ENCODE data around the gene UPK3BL1. TPM values are rescaled to one million over a fixed set of nuclear protein-coding genes. Genes with fewer than 3 reads are reported as not detected.
"Not testable (repeated sequence)": the region's sequence is repeated elsewhere in the genome, so short reads cannot be mapped to it uniquely, and the experiment has no call there.

The UPK3BL1 gene
- total and polyA plus RNA-seq, 8 donors: 5.5 to 80.7 (median 21.8) TPM

DNA sequence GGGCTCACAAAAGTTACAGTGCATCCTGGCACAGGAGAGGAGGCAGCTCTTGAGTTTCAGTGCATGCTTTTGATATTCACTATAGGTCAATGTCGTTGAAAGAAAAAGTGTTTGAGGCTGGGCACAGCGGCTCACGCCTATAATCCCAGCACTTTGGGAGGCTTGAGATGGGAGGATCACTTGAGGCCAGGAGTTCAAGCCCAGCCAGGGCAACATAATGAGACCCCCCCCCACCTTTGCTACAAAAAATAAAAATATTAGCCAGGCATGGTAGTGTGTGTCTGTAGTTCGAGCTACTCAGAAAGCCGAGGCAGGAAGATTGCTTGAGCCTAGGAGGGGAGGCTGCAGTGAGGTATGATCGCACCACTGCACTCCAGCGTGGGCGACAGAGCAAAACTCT lies 24.5 kb downstream of the UPK3BL1 start:
- H3K27ac ChIP-seq; H3K4me1 ChIP-seq; H3K4me3 ChIP-seq; H3K9me3 ChIP-seq; intact Hi-C loops (cut with DNase I; ENCODE audit: low total_unique reads); H3K36me3 ChIP-seq; H3K27me3 ChIP-seq: not testable (repeated sequence)
- DNase-seq: peak in 1 of 2 donors; percentile 2
- 78 to 91% (median 87%) methylated on average over 2 to 4 of the region's 8 CpGs; no CpG with 5 or more reads in 1 of the 5 donors for WGBS, 5 donors

DNA sequence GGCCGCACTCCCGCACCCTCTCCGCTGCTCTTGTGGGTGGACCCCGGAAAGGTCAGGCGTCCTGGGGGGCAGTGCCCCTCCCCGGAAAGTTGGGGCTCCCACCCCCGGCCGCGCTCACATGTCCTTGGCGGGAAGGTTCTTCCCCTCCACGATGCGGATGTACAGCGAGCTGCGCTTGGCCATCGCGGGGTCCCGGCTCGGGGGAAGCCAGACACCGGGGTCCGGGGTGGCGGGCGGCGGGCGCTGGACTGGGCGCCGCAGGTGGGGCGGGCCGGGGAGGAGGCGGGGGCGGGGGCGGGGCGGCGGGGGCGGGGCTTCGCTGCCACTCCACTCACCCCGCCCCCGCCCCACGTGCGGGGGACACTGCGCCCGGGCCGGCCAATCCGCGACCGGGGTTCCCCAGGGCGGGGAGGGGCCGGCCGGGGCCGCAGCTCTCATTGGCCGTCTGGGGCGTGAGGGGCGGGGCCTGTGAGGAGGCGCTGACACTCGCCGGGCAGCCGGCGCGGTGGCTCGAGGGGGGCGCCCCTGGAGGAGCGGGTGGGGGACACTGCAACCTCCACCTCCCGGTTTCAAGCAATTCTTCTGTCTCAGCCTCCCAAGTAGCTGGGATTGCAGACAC lies 26.0 kb downstream of the UPK3BL1 start, which contains the start of gene RASA4:
RASA4 (minus strand) TSS at position 250 of the 619 bp plus-strand sequence; CDS start at position 183, 67 bp downstream.
- Histone ChIP-seq H3K27ac (peak within 1 kb of the TSS in 2 of 5 donors; percentile 38 to 72), H3K4me3 (peak within 1 kb of the TSS; percentile 44 to 50 (median 47))
- intact Hi-C loops (cut with DNase I; ENCODE audit: low total_unique reads); H3K9me3 ChIP-seq; H3K36me3 ChIP-seq; H3K4me1 ChIP-seq; H3K27me3 ChIP-seq: not testable (repeated sequence)
- WGBS, 5 donors: 1% methylated on average over 15 to 18 of the region's 62 CpGs; no CpG with 5 or more reads in 2 of the 5 donors
- DNase-seq: peak; percentile 26 to 65

DNA sequence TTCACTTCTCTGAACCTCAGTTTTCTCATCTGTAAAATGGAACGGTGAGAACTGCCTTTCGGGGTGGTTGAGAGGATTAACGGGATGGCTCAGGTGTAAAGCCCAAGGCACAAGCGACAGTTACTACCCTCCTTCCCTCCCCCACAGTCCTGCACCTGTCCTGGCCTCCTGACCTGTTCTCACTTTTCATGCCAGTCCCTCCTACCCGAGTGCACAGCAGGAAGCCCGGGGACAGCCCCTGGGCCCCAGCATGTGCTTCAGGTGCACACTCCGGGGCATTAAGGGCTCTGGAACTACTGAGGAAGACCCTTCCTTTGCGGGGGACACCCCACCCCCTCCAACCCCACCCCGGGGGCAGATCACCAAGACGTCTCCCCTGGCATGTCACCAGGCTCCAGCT lies 26.7 kb downstream of the UPK3BL1 start:
- intact Hi-C loops (cut with DNase I; ENCODE audit: low total_unique reads); H3K36me3 ChIP-seq; H3K4me3 ChIP-seq; H3K27ac ChIP-seq; DNase-seq; H3K4me1 ChIP-seq; H3K9me3 ChIP-seq; H3K27me3 ChIP-seq: not testable (repeated sequence)
- WGBS, 5 donors: no CpG with 5 or more reads among the region's 10 CpGs

DNA sequence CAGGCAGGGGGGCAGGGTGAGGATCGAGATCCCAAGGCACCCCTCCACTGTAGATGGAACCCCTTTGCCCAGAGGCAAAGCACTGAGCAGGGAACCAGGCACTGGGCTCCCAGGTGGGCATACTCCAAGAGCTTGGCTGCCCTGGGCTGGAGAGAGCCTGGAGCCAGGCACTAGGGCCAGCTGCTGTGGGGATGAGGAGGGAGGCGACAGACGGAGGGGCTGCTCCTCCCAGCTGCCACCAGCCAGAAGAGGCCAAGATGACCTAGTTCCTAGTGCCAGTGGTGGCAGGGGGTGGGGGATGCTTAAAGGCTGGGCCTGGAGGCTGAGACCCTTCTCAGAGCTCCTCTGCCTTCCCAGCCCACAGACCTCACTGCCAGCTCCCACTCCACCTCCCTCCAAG lies 27.7 kb downstream of the UPK3BL1 start:
- H3K36me3 ChIP-seq; H3K27me3 ChIP-seq; H3K4me1 ChIP-seq; DNase-seq; H3K27ac ChIP-seq; intact Hi-C loops (cut with DNase I; ENCODE audit: low total_unique reads); H3K4me3 ChIP-seq; H3K9me3 ChIP-seq: not testable (repeated sequence)
- WGBS, 5 donors: no CpG with 5 or more reads among the region's 3 CpGs

DNA sequence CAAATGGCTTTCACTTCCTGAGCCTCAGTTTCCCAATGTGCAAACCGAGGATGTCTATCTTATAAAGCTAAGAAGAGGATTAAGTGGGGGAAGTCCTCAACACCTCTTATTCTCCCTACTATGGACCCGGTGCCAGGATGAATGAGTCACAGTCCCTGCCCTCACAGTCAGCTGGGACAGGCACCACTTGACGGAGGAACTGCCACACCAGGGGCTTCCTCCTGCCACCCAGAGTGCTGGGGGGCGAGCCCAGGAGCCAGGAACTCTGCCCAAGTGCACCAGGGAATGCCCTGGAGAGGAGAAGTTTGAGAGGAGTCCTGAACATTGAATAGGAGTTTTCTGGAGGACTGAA lies 28.3 kb downstream of the UPK3BL1 start:
- H3K27me3 ChIP-seq; H3K36me3 ChIP-seq; H3K27ac ChIP-seq; H3K9me3 ChIP-seq; intact Hi-C loops (cut with DNase I; ENCODE audit: low total_unique reads); H3K4me1 ChIP-seq; DNase-seq; H3K4me3 ChIP-seq: not testable (repeated sequence)
- WGBS, 5 donors: no CpG with 5 or more reads among the region's 4 CpGs

DNA sequence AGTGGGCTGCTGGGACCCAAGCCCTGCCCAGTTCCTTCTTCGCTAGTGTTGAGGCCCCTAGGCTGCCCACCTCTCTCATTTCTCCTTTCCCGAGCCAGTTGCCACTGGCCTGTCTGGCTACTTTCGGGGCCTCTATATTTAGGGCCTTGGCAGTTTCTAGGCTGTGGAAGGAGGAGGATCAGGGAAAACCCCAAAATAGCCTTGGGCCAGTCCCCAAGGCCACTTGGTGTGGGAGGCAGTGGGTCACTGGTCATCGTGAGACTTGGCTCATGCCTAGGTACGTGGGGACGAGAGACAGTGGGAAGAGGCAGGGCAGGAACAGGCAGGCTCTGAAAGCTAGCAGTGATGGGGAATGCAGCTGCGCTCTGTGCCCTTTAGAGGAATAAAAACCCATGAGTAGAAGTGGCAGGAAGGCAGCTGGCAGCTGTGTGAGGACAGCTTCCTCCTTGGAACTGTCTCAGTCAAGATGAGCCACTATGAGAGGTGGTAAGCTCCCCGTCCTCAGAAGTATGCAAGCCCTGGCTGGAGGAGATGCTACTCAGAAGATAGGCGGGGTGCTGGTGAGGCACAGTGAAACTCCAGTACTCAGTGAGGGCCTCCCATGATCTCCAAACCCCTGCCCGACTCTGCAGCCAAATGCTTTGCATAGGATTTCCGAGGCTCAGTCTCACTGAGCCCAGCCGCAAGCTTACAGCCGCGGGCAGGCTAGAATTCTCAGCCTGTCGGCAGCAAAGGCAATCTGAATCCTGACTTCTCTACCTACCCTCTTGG lies 28.8 kb downstream of the UPK3BL1 start:
- peak overlapping the region in 1 of 5 donors; percentile 18 for H3K27ac ChIP-seq
- DNase-seq; H3K4me3 ChIP-seq; H3K27me3 ChIP-seq; H3K9me3 ChIP-seq; H3K4me1 ChIP-seq; H3K36me3 ChIP-seq; intact Hi-C loops (cut with DNase I; ENCODE audit: low total_unique reads): not testable (repeated sequence)
- 68 to 85% (median 79%) methylated on average over 4 to 5 of the region's 15 CpGs; no CpG with 5 or more reads in 1 of the 5 donors for WGBS, 5 donors

DNA sequence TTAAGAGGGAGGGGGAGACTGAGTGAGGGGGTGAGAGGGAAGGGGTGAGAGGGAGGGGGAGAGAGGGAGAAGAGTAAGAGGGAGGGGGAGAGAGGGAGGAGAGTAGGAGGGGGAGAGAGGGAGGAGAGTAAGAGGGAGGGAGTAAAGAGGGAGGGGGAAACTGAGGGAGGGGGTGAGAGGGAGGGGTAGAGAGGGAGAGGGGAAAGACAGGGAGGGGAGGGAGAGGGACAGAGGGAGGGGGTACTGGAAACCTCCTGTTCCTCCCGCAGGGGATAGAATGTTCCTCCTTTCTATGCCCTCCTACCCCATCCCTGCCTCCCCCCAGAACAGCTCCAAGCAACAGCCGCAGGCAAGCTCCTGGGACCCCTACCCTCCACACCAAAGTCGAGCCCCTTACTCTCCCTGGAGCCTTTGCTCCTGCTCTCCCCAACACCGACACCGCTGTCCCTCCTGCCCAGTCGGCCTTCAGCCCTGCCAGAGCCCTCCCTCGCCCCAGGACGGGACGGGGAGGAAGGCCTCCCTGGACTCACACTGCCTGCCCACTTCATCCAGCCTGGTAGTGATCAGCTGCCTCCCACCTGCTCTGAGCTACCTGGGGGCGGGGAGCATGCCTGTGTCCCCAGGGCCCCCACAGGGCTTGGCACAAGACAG lies 30.8 kb downstream of the UPK3BL1 start:
- H3K4me3 ChIP-seq; H3K36me3 ChIP-seq; DNase-seq; H3K9me3 ChIP-seq; H3K27me3 ChIP-seq; intact Hi-C loops (cut with DNase I; ENCODE audit: low total_unique reads); H3K4me1 ChIP-seq: not testable (repeated sequence)
- peak overlapping the region in 3 of 5 donors; percentile 26 to 68 (median 55) for H3K27ac ChIP-seq
- WGBS, 5 donors: 22 to 48% (median 26%) methylated on average over 6 to 8 of the region's 10 CpGs; no CpG with 5 or more reads in 1 of the 5 donors

DNA sequence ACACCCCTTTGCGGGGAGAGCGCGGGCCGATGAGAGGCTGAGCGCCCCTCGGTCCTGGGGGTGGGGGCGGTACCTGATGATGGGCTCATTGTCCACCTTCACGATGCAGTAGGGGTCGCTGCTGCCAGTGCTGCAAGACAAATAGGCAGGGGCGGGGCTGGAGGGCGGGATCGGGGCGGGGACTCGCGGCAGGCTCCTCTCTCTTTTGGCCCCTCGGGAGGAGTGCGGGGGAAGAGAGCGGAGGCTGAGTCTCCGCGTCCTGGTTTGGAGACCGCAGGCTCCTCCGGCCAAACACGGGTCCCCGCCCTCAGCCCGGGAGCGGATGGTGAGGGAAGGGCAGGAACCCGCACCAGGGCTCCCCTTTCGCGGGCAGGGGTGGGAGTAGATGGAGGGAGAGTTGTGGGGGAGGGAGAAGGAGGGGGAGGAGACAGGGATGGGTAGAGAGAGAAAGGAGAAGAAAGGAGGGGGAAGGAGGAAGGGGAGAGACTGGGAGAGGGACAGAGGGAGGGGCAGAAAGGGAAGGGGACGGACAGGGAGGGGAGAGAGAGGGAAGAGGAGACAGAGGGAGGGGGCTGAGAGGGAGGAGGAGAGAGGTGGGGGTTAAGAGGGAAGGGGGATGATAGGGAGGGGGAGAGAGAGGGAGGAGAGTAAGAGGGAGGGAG lies 31.4 kb downstream of the UPK3BL1 start:
- WGBS, 5 donors: no CpG with 5 or more reads among the region's 30 CpGs
- DNase-seq; H3K4me1 ChIP-seq; H3K9me3 ChIP-seq; H3K36me3 ChIP-seq; H3K4me3 ChIP-seq; H3K27me3 ChIP-seq; H3K27ac ChIP-seq; intact Hi-C loops (cut with DNase I; ENCODE audit: low total_unique reads): not testable (repeated sequence)

DNA sequence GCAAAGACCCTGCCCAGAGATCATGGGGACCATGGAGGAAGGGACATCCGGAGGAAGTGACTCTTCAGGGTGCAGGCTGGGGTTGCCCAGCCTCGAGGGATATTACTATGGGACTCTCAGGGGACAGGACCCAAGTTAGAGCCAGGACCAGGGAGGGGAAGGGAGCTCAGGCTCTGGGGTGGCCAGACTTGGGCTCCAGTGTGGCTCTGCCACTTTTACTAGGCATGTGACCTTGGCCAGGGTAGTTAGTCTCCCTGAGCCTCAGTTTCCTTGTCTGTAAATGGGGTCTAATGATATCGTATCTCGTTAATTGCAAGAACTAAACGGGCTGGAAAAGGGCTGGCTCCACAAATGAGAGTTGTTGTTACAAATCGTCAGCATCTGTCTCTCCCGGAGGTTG lies 32.1 kb downstream of the UPK3BL1 start:
- H3K9me3 ChIP-seq; H3K4me1 ChIP-seq; H3K4me3 ChIP-seq; intact Hi-C loops (cut with DNase I; ENCODE audit: low total_unique reads); H3K27ac ChIP-seq; H3K36me3 ChIP-seq; DNase-seq; H3K27me3 ChIP-seq: not testable (repeated sequence)
- 60% methylated on average over 3 of the region's 7 CpGs; no CpG with 5 or more reads in 4 of the 5 donors for WGBS, 5 donors

DNA sequence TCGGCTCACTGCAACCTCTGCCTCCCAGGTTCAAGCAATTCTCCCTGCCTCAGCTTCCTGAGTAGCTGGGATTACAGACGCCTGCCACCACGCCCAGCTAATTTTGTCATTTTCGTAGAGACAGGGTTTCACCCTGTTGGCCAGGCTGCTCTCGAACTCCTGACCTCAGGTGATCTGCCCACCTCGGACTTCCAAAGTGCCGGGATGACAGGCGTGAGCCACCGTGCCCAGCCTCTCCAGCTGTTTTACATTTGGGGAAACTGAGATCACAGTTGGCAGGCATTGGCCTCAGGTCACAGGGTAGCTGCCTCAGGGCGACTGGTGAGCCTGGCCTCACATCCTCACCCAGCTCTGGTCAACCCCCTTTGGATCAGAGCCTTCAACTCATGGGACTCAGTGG lies 32.9 kb downstream of the UPK3BL1 start:
- H3K4me3 ChIP-seq; H3K27me3 ChIP-seq; H3K27ac ChIP-seq; H3K36me3 ChIP-seq; intact Hi-C loops (cut with DNase I; ENCODE audit: low total_unique reads); H3K4me1 ChIP-seq; DNase-seq; H3K9me3 ChIP-seq: not testable (repeated sequence)
- 69 to 76% methylated on average over 5 of the region's 10 CpGs; no CpG with 5 or more reads in 3 of the 5 donors for WGBS, 5 donors

DNA sequence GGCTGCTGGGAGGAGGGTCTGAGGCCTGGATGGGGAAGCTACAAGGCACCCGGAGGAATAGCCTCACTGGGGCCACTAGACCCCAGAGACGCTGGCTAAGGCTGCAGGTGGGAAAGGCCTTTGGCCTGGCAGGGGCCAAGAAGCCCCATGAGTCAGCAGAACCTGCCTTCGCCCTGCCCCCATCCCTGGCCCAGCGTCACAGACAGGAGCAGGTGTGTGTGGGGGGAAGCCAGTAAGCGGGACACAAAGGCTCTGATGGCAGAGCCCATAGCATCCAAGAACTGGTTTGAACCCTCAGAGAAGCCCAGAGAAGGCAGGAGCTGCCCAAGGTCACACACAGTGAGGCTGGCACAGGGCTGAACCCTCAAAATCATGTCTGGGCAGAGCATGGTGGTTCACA lies 35.7 kb downstream of the UPK3BL1 start:
- DNase-seq; H3K4me1 ChIP-seq; intact Hi-C loops (cut with DNase I; ENCODE audit: low total_unique reads); H3K36me3 ChIP-seq; H3K9me3 ChIP-seq; H3K27me3 ChIP-seq; H3K27ac ChIP-seq; H3K4me3 ChIP-seq: not testable (repeated sequence)
- no CpG with 5 or more reads among the region's 5 CpGs for WGBS, 5 donors

Data from stomach (tissue), 9 donors.